ENCODE data around the gene TPM4. TPM values are rescaled to one million over a fixed set of nuclear protein-coding genes. Genes with fewer than 3 reads are reported as not detected.

TPM4 gene
- total and polyA plus RNA-seq, 8 donors = 437 to 631 (median 556) TPM

GRCh38 chr19:16045171-16045570 is 31.1 kb upstream of the TPM4 start:
- Histone ChIP-seq H3K4me3 (no peak overlapping the region), H3K9me3 (no peaks in the 10 kb centered on the region), H3K27ac (no peak overlapping the region), H3K4me1 (peaks cover 5 to 8% of the 10 kb centered on the region in 2 donors), H3K36me3 (no peaks in the 10 kb centered on the region), H3K27me3 (no peaks in the 10 kb centered on the region)
- intact Hi-C loops (cut with DNase I) = no loop called here
- DNase-seq (no peak), ATAC-seq (no peak)
- no peak for TF ChIP-seq CTCF (IDR thresholded peaks at IDR 0.05)

GRCh38 chr19:16045893-16046292 is 30.4 kb upstream of the TPM4 start:
- intact Hi-C loops (cut with DNase I) = no loop called here
- no peak for TF ChIP-seq CTCF (IDR thresholded peaks at IDR 0.05)
- no peak for DNase-seq

GRCh38 chr19:16048583-16048982 is 27.7 kb upstream of the TPM4 start:
- TF ChIP-seq CTCF (IDR thresholded peaks at IDR 0.05) = no peak
- H3K4me1 ChIP-seq = no peaks in the 10 kb centered on the region
- DNase-seq (no peak), ATAC-seq (no peak)
- no peaks in the 10 kb centered on the region for H3K27me3 ChIP-seq
- H3K4me3 ChIP-seq = no peak overlapping the region
- no peak overlapping the region for H3K27ac ChIP-seq
- intact Hi-C loops (cut with DNase I) = no loop called here
- H3K9me3 ChIP-seq = no peaks in the 10 kb centered on the region
- no peaks in the 10 kb centered on the region for H3K36me3 ChIP-seq

More at GRCh38 chr19:16045893-16046292, 30.4 kb upstream of the TPM4 start:
- ATAC-seq = no peak
- no peaks in the 10 kb centered on the region for H3K27me3 ChIP-seq
- no peaks in the 10 kb centered on the region for H3K9me3 ChIP-seq
- peaks cover 5 to 8% of the 10 kb centered on the region in 2 donors for H3K4me1 ChIP-seq
- no peaks in the 10 kb centered on the region for H3K36me3 ChIP-seq
- H3K4me3 ChIP-seq = no peak overlapping the region
- no peak overlapping the region for H3K27ac ChIP-seq

- no peak for TF ChIP-seq CTCF (IDR thresholded peaks at IDR 0.05)
These were observed 24.9 kb upstream of the TPM4 start for GRCh38 chr19:16051254-16052025.

GRCh38 chr19:16052353-16052752 is 23.9 kb upstream of the TPM4 start:
- ATAC-seq (no peak), DNase-seq (no peak)
- Histone ChIP-seq H3K27ac (no peak overlapping the region), H3K4me1 (no peaks in the 10 kb centered on the region), H3K27me3 (no peaks in the 10 kb centered on the region), H3K36me3 (no peaks in the 10 kb centered on the region), H3K4me3 (no peak overlapping the region), H3K9me3 (peaks cover 0 to 7% of the 10 kb centered on the region in 2 donors)
- intact Hi-C loops (cut with DNase I) = no loop called here
- no peak for TF ChIP-seq CTCF (IDR thresholded peaks at IDR 0.05)

More at GRCh38 chr19:16051254-16052025, 24.9 kb upstream of the TPM4 start:
- H3K9me3 ChIP-seq = peaks cover 0 to 4% of the 10 kb centered on the region in 2 donors
- ATAC-seq (peak; percentile 31), DNase-seq (no peak)
- no peaks in the 10 kb centered on the region for H3K4me1 ChIP-seq
- H3K4me3 ChIP-seq = no peak overlapping the region
- no peak overlapping the region for H3K27ac ChIP-seq
- intact Hi-C loops (cut with DNase I) = no loop called here
- H3K27me3 ChIP-seq = no peaks in the 10 kb centered on the region
- no peaks in the 10 kb centered on the region for H3K36me3 ChIP-seq

All from left lung (tissue), 10 donors.